IMR-90 (cell line): ENCODE measurements around the gene TBC1D22A. TPM values are rescaled to one million over a fixed set of nuclear protein-coding genes. Genes with fewer than 3 reads are reported as not detected.

ENCODE experiments used
- ATAC-seq: fragments of 200-7000 bp; cut with Tn5 transposase; 2 replicates; pipeline ENCODE4 v1.9.1; 2020; ENCODE audit warnings: low read depth, mild to moderate bottlenecking, moderate library complexity
- BruUV-seq: library from RNA; stranded (reverse); fragments of 400-500 nt; replicated peaks from 2 replicates; lab custom pipeline; 2021; lab: Mats Ljungman, UMichigan
- CTCF ChIA-PET: fragments of 300-600 bp; formaldehyde crosslinking; extraction: SDS; loops from one replicate; lab custom pipeline; 2021; ENCODE audit warnings: antibody characterized with exemption; lab: Yijun Ruan, JAX
- POLR2A ChIA-PET: fragments of 300-600 bp; sonication (Branson Sonifier 250); formaldehyde crosslinking; loops from one replicate; lab custom pipeline; 2022; ENCODE audit warnings: antibody characterized with exemption; ENCODE audit not compliant: unreplicated experiment; lab: Charles Lee
- DNase-seq: peaks from one replicate; pipeline ENCODE4 v3.0.0; 2013
- H2AFZ ChIP-seq: replicated peaks from 2 replicates; pipeline ENCODE3; 2013; ENCODE audit warnings: low read length, mild to moderate bottlenecking; ENCODE audit not compliant: poor library complexity
- H2AK5ac ChIP-seq: 2 replicates; pipeline ENCODE4 v1.6.1; 2013; ENCODE audit warnings: low read depth, low read length, inconsistent platforms
- H2AK9ac ChIP-seq: replicated peaks from 2 replicates; pipeline ENCODE3; 2013; ENCODE audit warnings: mild to moderate bottlenecking, low read depth, low read length, moderate library complexity; ENCODE audit not compliant: poor library complexity
- H2BK120ac ChIP-seq: 2 replicates; pipeline ENCODE4 v1.6.1; 2013; ENCODE audit warnings: low read depth, low read length, inconsistent platforms
- H2BK15ac ChIP-seq: 3 replicates; pipeline ENCODE4 v1.6.1; 2013; ENCODE audit warnings: low read depth, low read length, inconsistent platforms
- H2BK20ac ChIP-seq: 2 replicates; pipeline ENCODE4 v1.6.1; 2013; ENCODE audit warnings: low read depth, mild to moderate bottlenecking, inconsistent platforms, low read length, moderate library complexity
- H2BK5ac ChIP-seq: 2 replicates; pipeline ENCODE4 v1.6.1; 2013; ENCODE audit warnings: mild to moderate bottlenecking, low read depth, low read length, inconsistent platforms; ENCODE audit not compliant: poor library complexity, severe bottlenecking
- H3K14ac ChIP-seq: replicated peaks from 2 replicates; pipeline ENCODE4 v1.6.1; 2013; ENCODE audit warnings: low read depth, low read length, inconsistent platforms
- H3K18ac ChIP-seq: 2 replicates; pipeline ENCODE4 v1.6.1; 2013; ENCODE audit warnings: low read depth, low read length, control low read depth
- H3K23ac ChIP-seq: 2 replicates; pipeline ENCODE4 v1.6.1; 2013; ENCODE audit warnings: low read depth, low read length, inconsistent platforms
- H3K27ac ChIP-seq: 2 replicates; pipeline ENCODE4 v1.5.1; 2013; ENCODE audit warnings: mild to moderate bottlenecking, control low read depth, low read length; ENCODE audit not compliant: insufficient read depth
- H3K27me3 ChIP-seq: 2 replicates; pipeline ENCODE4 v1.6.1; 2013; ENCODE audit warnings: low read length; ENCODE audit not compliant: control insufficient read depth, insufficient read depth
- H3K36me3 ChIP-seq: 2 replicates; pipeline ENCODE4 v1.6.1; 2013; ENCODE audit warnings: low read length, mixed read lengths; ENCODE audit not compliant: control insufficient read depth, insufficient read depth
- H3K4ac ChIP-seq: 2 replicates; pipeline ENCODE4 v1.6.1; 2013; ENCODE audit warnings: low read depth, low read length, inconsistent platforms
- H3K4me1 ChIP-seq: 2 replicates; pipeline ENCODE4 v1.6.1; 2013; ENCODE audit warnings: low read length, mixed read lengths; ENCODE audit not compliant: control insufficient read depth, insufficient read depth
- H3K4me2 ChIP-seq: 2 replicates; pipeline ENCODE4 v1.6.1; 2013; ENCODE audit warnings: low read depth, mild to moderate bottlenecking, control low read depth, low read length, moderate library complexity
- H3K4me3 ChIP-seq: 2 replicates; pipeline ENCODE4 v1.5.1; 2013; ENCODE audit warnings: low read depth, mild to moderate bottlenecking, control low read depth, low read length, moderate library complexity; ENCODE audit not compliant: insufficient read depth
- H3K56ac ChIP-seq: 2 replicates; pipeline ENCODE4 v1.6.1; 2013; ENCODE audit warnings: low read length, inconsistent platforms; ENCODE audit not compliant: insufficient read depth; ENCODE audit errors: extremely low read depth
- H3K79me1 ChIP-seq, 2 experiments: 2 replicates each; pipeline ENCODE4 v1.6.1; 2013; ENCODE audit warnings: low read length in 2 of 2, inconsistent platforms in 1 of 2, low read depth in 1 of 2
- H3K9ac ChIP-seq: 2 replicates; pipeline ENCODE4 v1.6.1; 2013; ENCODE audit warnings: low read depth, low read length, control low read depth
- H3K9me1 ChIP-seq: 2 replicates; pipeline ENCODE4 v1.6.1; 2013; ENCODE audit warnings: low read length, inconsistent platforms; ENCODE audit not compliant: insufficient read depth
- H3K9me3 ChIP-seq: 2 replicates; pipeline ENCODE4 v1.6.1; 2013; ENCODE audit warnings: low read length; ENCODE audit not compliant: control insufficient read depth, insufficient read depth
- H4K20me1 ChIP-seq: 2 replicates; pipeline ENCODE4 v1.6.1; 2013; ENCODE audit warnings: low read length, inconsistent platforms; ENCODE audit not compliant: insufficient read depth
- H4K5ac ChIP-seq: 2 replicates; pipeline ENCODE4 v1.6.1; 2013; ENCODE audit warnings: mild to moderate bottlenecking, low read depth, low read length, control low read depth
- H4K8ac ChIP-seq, 2 experiments: 2 replicates each; pipeline ENCODE4 v1.6.1; 2013; ENCODE audit warnings: low read depth in 2 of 2, low read length in 2 of 2, control low read depth in 1 of 2, inconsistent platforms in 1 of 2
- H4K91ac ChIP-seq: 2 replicates; pipeline ENCODE4 v1.6.1; 2013; ENCODE audit warnings: low read depth, low read length, inconsistent platforms; ENCODE audit not compliant: insufficient read depth
- BHLHE40 ChIP-seq: fragments of 150-350 bp; IDR thresholded peaks from 2 replicates; pipeline ENCODE4 v1.6.1; 2016; ENCODE audit warnings: mild to moderate bottlenecking, low read depth, low read length
- CEBPB ChIP-seq: IDR thresholded peaks from 2 replicates; pipeline ENCODE4 v1.6.1; 2012; ENCODE audit warnings: low read depth, low read length, improper control_type of control experiment
- CHD1 ChIP-seq: IDR thresholded peaks from 2 replicates; pipeline ENCODE4 v1.6.1; 2012; ENCODE audit warnings: low read depth, low read length, improper control_type of control experiment
- ELK1 ChIP-seq: fragments of 150-350 bp; IDR thresholded peaks from 2 replicates; pipeline ENCODE4 v1.6.1; 2016; ENCODE audit warnings: low read depth, mild to moderate bottlenecking, low read length, moderate library complexity, borderline replicate concordance
- FOS ChIP-seq: fragments of 150-350 bp; IDR thresholded peaks from 2 replicates; pipeline ENCODE4 v1.6.1; 2016; ENCODE audit warnings: low read depth, low read length
- MAFK ChIP-seq: IDR thresholded peaks from 2 replicates; pipeline ENCODE4 v1.6.1; 2012; ENCODE audit warnings: low read depth, low read length, improper control_type of control experiment
- MAZ ChIP-seq: IDR thresholded peaks from 2 replicates; pipeline ENCODE4 v1.6.1; 2012; ENCODE audit warnings: low read depth, mild to moderate bottlenecking, low read length, improper control_type of control experiment, moderate library complexity, borderline replicate concordance
- NFE2L2 ChIP-seq: fragments of 150-350 bp; IDR thresholded peaks from 2 replicates; pipeline ENCODE4 v1.6.1; 2016; ENCODE audit warnings: low read depth, mild to moderate bottlenecking, low read length
- RAD21 ChIP-seq: IDR thresholded peaks from 2 replicates; pipeline ENCODE4 v1.6.1; 2012; ENCODE audit warnings: low read length, improper control_type of control experiment
- RCOR1 ChIP-seq: IDR thresholded peaks from 2 replicates; pipeline ENCODE4 v1.6.1; 2012; ENCODE audit warnings: mild to moderate bottlenecking, low read length, improper control_type of control experiment; ENCODE audit not compliant: insufficient replicate concordance
- RFX5 ChIP-seq: IDR thresholded peaks from 2 replicates; pipeline ENCODE4 v1.8.0; 2012; ENCODE audit warnings: low read depth, mild to moderate bottlenecking, low read length, moderate library complexity
- SMC3 ChIP-seq: fragments of 150-350 bp; IDR thresholded peaks from 2 replicates; pipeline ENCODE4 v1.6.1; 2016; ENCODE audit warnings: low read depth, mild to moderate bottlenecking, antibody characterized with exemption, low read length, moderate library complexity
- USF2 ChIP-seq: fragments of 150-350 bp; IDR thresholded peaks from 2 replicates; pipeline ENCODE4 v1.6.1; 2017; ENCODE audit warnings: mild to moderate bottlenecking, antibody characterized with exemption, low read length, low read depth
- WGBS, 2 experiments: methylation state at CpG; one replicate each; pipeline versions ENCODE4 v1.1.5 to v1.1.7; 2013; ENCODE audit warnings: missing lambda C conversion rate in 2 of 2; ENCODE audit not compliant: insufficient read length in 1 of 2; ENCODE audit errors: extremely low coverage in 2 of 2; 5-methylcytosine and 5-hydroxymethylcytosine counted together
- dilution Hi-C: fragments of 300-500 bp; cut with HindIII; formaldehyde crosslinking; loops from one replicate; pipeline ENCODE4 v1.14.3; 2018; ENCODE audit warnings: low sequenced_read_pairs; ENCODE audit not compliant: unreplicated experiment
- in situ Hi-C: fragments of 300-500 bp; cut with MboI; formaldehyde crosslinking; loops from 3 replicates; pipeline ENCODE4 v1.14.3; 2019; ENCODE audit warnings: low sequenced_read_pairs, inconsistent platforms, mixed read lengths
- intact Hi-C: fragments of 100-400 bp; cut with micrococcal nuclease; formaldehyde crosslinking; loops from 2 replicates; pipeline ENCODE4 v1.10.0; 2022
- polyA plus RNA-seq, 3 experiments: library from polyadenylated mRNA; depleted of rRNA; stranded (reverse); fragments of >200 nt; gene quantifications; 2 replicates each; pipeline ENCODE4 v1.2.3, GENCODE V29; 2012; ENCODE audit warnings: low replicate concordance in 1 of 3
- total RNA-seq: library from RNA; depleted of rRNA; stranded (reverse); fragments of >200 nt; gene quantifications from 2 replicates; pipeline ENCODE4 v1.2.3, GENCODE V29; 2012
- TF ChIP-seq, protein P1 (sequence below): conservative IDR thresholded peaks from 2 replicates; pipeline ENCODE4 v1.5.1; 2012; ENCODE audit warnings: mild to moderate bottlenecking, low read depth, low read length, improper control_type of control experiment

The TBC1D22A gene
- total and polyA plus RNA-seq, 2 of the 4 experiments (the other 2 are of a cell fraction) = 9.0 to 16.7 TPM

- Histone ChIP-seq H4K8ac (no peak overlapping the region; a peak in 1 of 4 replicates), H2BK20ac (no peak overlapping the region), H2BK15ac (no peak overlapping the region; the same call in 2 of the 3 replicates), H2BK5ac (no peak overlapping the region), H3K4ac (peak overlapping the region; percentile 70), H3K27me3 (no peaks in the 10 kb centered on the region), H3K36me3 (no peaks in the 10 kb centered on the region), H4K20me1 (no peaks in the 10 kb centered on the region), H3K4me2 (no peak overlapping the region), H2AFZ (peak overlapping the region; percentile 56), H3K23ac (no peak overlapping the region), H3K9me3 (no peaks in the 10 kb centered on the region), H3K9me1 (peaks cover 25% of the 10 kb centered on the region), H3K18ac (no peak overlapping the region), H2AK9ac (peak overlapping the region; percentile 5), H4K5ac (no peak overlapping the region; the same call in 1 of the 2 replicates), H2AK5ac (peak overlapping the region; percentile 58; the same call in 1 of the 2 replicates), H3K14ac (peak overlapping the region; percentile 0; the same call in 1 of the 2 replicates), H3K4me1 (peaks cover 21% of the 10 kb centered on the region), H3K9ac (no peak overlapping the region), H2BK120ac (peak overlapping the region; percentile 75; the same call in 1 of the 2 replicates), H3K4me3 (no peak overlapping the region), H3K27ac (peak overlapping the region; percentile 52; the same call in 1 of the 2 replicates), H3K79me1 (peaks cover 0 to 8% of the 10 kb centered on the region in 2 experiments; a peak in 1 of 4 replicates), H4K91ac (peak overlapping the region; percentile 44), H3K56ac (no peak overlapping the region)
- no peak for ATAC-seq
- BruUV-seq = no TSS peak
- dilution Hi-C loops (no loop called here), intact Hi-C loops (no loop called here), in situ Hi-C loops (no loop called here)
- ChIA-PET CTCF (no interaction called here), POLR2A (no interaction called here)
- DNase-seq = no peak
- 84% methylated on average over 6 of the region's 20 CpGs; no CpG with 5 or more reads in 1 of the 2 experiments for WGBS, 2 experiments
- TF ChIP-seq ELK1 (no peak), SMC3 (no peak), RFX5 (no peak), CHD1 (no peak), MAZ (no peak), CEBPB (no peak), BHLHE40 (no peak), RAD21 (no peak), NFE2L2 (no peak), RCOR1 (no peak), USF2 (no peak), FOS (no peak), MAFK (no peak)
- TF ChIP-seq, protein P1, sequence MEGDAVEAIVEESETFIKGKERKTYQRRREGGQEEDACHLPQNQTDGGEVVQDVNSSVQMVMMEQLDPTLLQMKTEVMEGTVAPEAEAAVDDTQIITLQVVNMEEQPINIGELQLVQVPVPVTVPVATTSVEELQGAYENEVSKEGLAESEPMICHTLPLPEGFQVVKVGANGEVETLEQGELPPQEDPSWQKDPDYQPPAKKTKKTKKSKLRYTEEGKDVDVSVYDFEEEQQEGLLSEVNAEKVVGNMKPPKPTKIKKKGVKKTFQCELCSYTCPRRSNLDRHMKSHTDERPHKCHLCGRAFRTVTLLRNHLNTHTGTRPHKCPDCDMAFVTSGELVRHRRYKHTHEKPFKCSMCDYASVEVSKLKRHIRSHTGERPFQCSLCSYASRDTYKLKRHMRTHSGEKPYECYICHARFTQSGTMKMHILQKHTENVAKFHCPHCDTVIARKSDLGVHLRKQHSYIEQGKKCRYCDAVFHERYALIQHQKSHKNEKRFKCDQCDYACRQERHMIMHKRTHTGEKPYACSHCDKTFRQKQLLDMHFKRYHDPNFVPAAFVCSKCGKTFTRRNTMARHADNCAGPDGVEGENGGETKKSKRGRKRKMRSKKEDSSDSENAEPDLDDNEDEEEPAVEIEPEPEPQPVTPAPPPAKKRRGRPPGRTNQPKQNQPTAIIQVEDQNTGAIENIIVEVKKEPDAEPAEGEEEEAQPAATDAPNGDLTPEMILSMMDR = no peak
Observed at GRCh38 chr22:46748206-46748907, 14.1 kb upstream of the TBC1D22A start.
